NCI-H2029 treated with DMSO at 0.1 percent for 48 hours (cell line): Measurements from ENCODE around the gene ARHGEF28.
A peak's percentile ranks its signal among the peaks of the same experiment; 100 is the strongest.

Experiments used
- DNase-seq: peaks from one replicate; lab custom pipeline; 2025; lab: John Stamatoyannopoulos, UW

ARHGEF28 gene

GRCh38 chr5:73903169-73903568 is 277.2 kb downstream of the ARHGEF28 start:
- no peak for DNase-seq

GRCh38 chr5:73906277-73906676 is 280.3 kb downstream of the ARHGEF28 start:
- DNase-seq: no peak

GRCh38 chr5:73907164-73907563 is 281.2 kb downstream of the ARHGEF28 start:
- no peak for DNase-seq

GRCh38 chr5:73908395-73908794 is 282.4 kb downstream of the ARHGEF28 start:
- DNase-seq: no peak

GRCh38 chr5:73908846-73909245 is 282.9 kb downstream of the ARHGEF28 start:
- DNase-seq: no peak

- no peak for DNase-seq
Observed at GRCh38 chr5:73909474-73909873, 283.5 kb downstream of the ARHGEF28 start.

- peak; percentile 71 for DNase-seq
Observed at GRCh38 chr5:73911761-73912393, 285.9 kb downstream of the ARHGEF28 start.

- no peak for DNase-seq
Observed at GRCh38 chr5:73912821-73913271, 286.9 kb downstream of the ARHGEF28 start.

GRCh38 chr5:73913971-73914370 is 288.0 kb downstream of the ARHGEF28 start:
- DNase-seq: no peak

- DNase-seq: no peak
Observed at GRCh38 chr5:73915345-73915744, 289.3 kb downstream of the ARHGEF28 start.

- peak; percentile 56 for DNase-seq
Observed at GRCh38 chr5:73917433-73917832, 291.4 kb downstream of the ARHGEF28 start.

- no peak for DNase-seq
Observed at GRCh38 chr5:73917891-73918290, 291.9 kb downstream of the ARHGEF28 start.

GRCh38 chr5:73918791-73919221 is 292.8 kb downstream of the ARHGEF28 start:
- no peak for DNase-seq

- no peak for DNase-seq
Observed at GRCh38 chr5:73921741-73922140, 295.7 kb downstream of the ARHGEF28 start.

GRCh38 chr5:73922224-73922623 is 296.2 kb downstream of the ARHGEF28 start:
- no peak for DNase-seq

GRCh38 chr5:73922875-73923557 is 297.0 kb downstream of the ARHGEF28 start:
- no peak for DNase-seq

GRCh38 chr5:73928476-73929070 is 302.6 kb downstream of the ARHGEF28 start:
- DNase-seq: no peak

GRCh38 chr5:73935719-73936118 is 309.7 kb downstream of the ARHGEF28 start:
- no peak for DNase-seq

- DNase-seq: no peak
Observed at GRCh38 chr5:73938280-73938937, 312.4 kb downstream of the ARHGEF28 start.

- no peak for DNase-seq
Observed at GRCh38 chr5:73938938-73939320, 312.9 kb downstream of the ARHGEF28 start.

GRCh38 chr5:73939557-73939956 is 313.6 kb downstream of the ARHGEF28 start:
- no peak for DNase-seq

- DNase-seq: no peak
Observed at GRCh38 chr5:73940026-73940425, 314.0 kb downstream of the ARHGEF28 start.

- DNase-seq: no peak
Observed at GRCh38 chr5:73940801-73941200, 314.8 kb downstream of the ARHGEF28 start.
